HCT116 (cell line): ENCODE results near the gene CORO7.

Source experiments
- EZH2 ChIP-seq: fragments of 200-600 bp; sonication (generic); IDR thresholded peaks from 2 replicates; pipeline ENCODE4 v1.6.1; 2017; ENCODE audit warnings: antibody characterized with exemption, mixed run types
- TF ChIP-seq, protein P1 (sequence below): IDR thresholded peaks from 2 replicates; pipeline ENCODE4 v1.6.1; 2012

DNA sequence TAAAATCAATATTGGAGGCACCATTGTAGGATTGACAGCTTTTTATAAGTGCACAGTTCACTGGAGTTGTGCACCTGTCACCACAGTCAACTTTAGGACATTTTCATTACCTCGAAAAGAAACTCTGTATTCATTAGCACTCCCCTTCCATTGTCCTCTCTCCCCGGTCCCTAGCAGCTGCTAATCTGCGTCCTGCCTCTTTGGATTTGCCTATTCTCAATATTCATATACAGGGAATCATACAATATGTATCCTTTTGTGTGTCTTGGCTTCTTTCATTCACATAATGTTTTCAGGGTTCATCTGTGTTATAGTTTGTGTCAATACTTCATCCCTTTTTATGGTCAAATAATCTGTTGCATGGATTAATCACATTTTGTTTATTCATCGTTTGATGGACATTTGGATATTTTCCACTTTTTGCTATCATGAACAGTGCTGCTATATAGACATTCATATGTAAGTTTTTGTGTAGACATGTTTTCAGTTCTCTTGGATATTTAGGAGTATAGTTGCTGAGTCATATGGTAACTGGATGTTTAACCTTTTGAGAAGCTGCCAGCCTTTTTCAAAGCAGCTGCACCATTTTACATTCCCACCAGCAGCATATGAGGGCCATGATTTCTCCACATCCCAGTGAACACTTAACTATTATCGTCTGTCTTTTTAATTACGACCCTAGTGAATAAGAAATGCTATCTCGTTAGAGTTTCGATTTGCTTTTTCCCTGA lies 19.1 kb upstream of the CORO7 start:
- no peak for TF ChIP-seq EZH2
- TF ChIP-seq, protein P1, sequence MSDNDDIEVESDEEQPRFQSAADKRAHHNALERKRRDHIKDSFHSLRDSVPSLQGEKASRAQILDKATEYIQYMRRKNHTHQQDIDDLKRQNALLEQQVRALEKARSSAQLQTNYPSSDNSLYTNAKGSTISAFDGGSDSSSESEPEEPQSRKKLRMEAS = no peak
